ENCODE results near the gene SLC17A5. TPM values are rescaled to one million over a fixed set of nuclear protein-coding genes. Genes with fewer than 3 reads are reported as not detected.
"Not testable (repeated sequence)": the region's sequence is repeated elsewhere in the genome, so short reads cannot be mapped to it uniquely, and the experiment has no call there.

SLC17A5 gene
- total and polyA plus RNA-seq, 4 donors, result 9.1 to 19.3 (median 11.3) TPM

DNA sequence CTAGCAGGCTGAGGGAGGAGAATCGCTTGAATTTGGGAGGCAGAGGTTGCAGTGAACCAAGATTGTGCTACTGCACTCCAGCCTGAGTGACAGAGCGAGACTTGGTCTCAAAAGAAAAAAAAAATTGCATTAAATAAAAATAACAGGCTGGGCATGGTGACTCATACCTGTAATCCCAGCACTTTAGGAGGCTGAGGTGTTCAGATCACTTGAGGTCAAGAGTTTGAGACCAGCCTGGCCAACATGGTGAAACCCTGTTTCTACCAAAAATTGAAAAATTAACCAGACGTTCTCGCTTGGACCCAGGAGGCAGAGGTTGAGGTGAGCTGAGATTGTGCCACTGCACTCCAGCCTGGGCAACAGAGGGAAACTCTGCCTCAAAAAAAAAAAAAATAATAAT lies 102.7 kb downstream of the SLC17A5 start:
- not testable (repeated sequence) for H3K9me3 ChIP-seq (ENCODE audit: control insufficient read depth in 4 of 4, low read length in 3 of 4); H3K4me3 ChIP-seq (ENCODE audit: low read depth in 1 of 3, low read length in 3 of 3); H3K27ac ChIP-seq (ENCODE audit: low read depth in 1 of 2, low read length in 2 of 2); H3K27me3 ChIP-seq (ENCODE audit: control insufficient read depth in 4 of 4, insufficient read depth in 4 of 4, low read length in 3 of 4); H3K9ac ChIP-seq (ENCODE audit: low read depth in 1 of 2, low read length in 2 of 2); DNase-seq (ENCODE audit: low spot score); H3K36me3 ChIP-seq (ENCODE audit: control insufficient read depth in 4 of 4, insufficient read depth in 3 of 4, low read depth in 1 of 4, low read length in 3 of 4)
- peaks cover 3 to 19% (median 7%) of the 10 kb centered on the region in 4 donors for H3K4me1 ChIP-seq (ENCODE audit: control insufficient read depth in 4 of 4, insufficient read depth in 4 of 4, low read length in 3 of 4)
- 87% methylated on average over 4 of the region's 4 CpGs for WGBS

DNA sequence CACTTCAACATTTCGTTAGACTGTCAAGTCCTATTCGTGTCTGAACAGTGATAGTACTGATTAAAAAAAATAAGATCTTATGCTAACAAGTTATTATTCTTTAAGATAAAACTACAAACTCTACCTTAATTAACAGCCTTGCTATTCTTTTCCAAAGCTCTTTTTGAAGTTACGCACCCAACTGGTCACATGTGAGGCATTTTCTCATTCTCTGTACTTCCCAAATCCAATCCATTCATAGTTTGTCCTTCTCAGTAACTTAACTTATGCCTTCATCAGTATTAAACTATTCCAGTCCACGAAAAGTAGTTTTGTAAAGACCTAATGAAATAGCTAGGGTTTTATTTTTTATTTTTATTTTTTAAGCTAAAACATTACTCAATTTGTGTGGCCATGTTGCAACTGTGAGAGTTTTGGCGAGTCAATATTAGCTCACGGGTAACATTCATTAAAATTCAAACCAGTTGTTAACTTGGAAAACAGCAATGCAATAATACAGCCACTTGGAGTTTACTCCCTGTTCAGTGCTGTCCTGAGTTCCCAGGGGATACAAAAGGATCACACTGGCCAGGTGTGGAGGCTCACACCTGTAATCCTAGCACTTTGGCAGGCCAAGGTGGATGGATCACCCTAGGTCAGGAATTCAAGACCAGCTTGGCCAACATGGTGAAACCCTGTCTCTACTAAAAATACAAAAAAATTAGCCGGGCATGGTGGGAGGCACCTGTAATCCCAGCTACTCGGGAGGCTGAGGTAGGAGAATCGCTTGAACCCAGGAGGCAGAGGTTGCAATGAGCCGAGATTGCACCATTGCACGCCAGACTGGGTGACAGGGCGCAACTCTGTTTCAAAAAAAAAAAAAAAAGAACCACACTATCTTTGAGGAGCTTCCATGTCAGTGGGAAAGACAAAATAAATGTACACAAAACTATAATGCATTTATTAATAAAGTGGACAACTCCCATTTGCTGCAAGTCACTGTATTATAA lies 105.0 kb downstream of the SLC17A5 start:
- TF ChIP-seq RXRA (IDR thresholded peaks at IDR 0.05) (peak; percentile 36 to 60), MAX (IDR thresholded peaks at IDR 0.05) (peak; percentile 33), JUND (IDR thresholded peaks at IDR 0.05) (peak; percentile 49 to 55), ATF3 (IDR thresholded peaks at IDR 0.05) (peak; percentile 51), SP1 (IDR thresholded peaks at IDR 0.05) (peak; percentile 71), NR2F2 (IDR thresholded peaks at IDR 0.05) (no peak), RAD21 (IDR thresholded peaks at IDR 0.05) (peak; percentile 32 to 61), HNF4A (conservative IDR thresholded peaks at IDR 0.05) (peak; percentile 63 to 81), CTCF (IDR thresholded peaks at IDR 0.05; ENCODE audit: low read depth, low read length, missing input control) (peak; percentile 14), FOXA1 (IDR thresholded peaks at IDR 0.05) (no peak), ZBTB33 (IDR thresholded peaks at IDR 0.05) (peak; percentile 79), REST (IDR thresholded peaks at IDR 0.05) (peak; percentile 81), YY1 (IDR thresholded peaks at IDR 0.05) (peak; percentile 81), EGR1 (IDR thresholded peaks at IDR 0.05; ENCODE audit: low read depth in 2 of 2) (no peak), FOXA2 (IDR thresholded peaks at IDR 0.05) (peak; percentile 65), GABPA (IDR thresholded peaks at IDR 0.05 in 1 of 2, conservative IDR thresholded peaks at IDR 0.05 in 1 of 2) (no peak), HNF4G (IDR thresholded peaks at IDR 0.05) (no peak), TAF1 (conservative IDR thresholded peaks at IDR 0.05) (peak; percentile 74)
- no peaks in the 10 kb centered on the region for H3K27me3 ChIP-seq (ENCODE audit: control insufficient read depth in 4 of 4, insufficient read depth in 4 of 4, low read length in 3 of 4)
- H3K4me1 ChIP-seq (ENCODE audit: control insufficient read depth in 4 of 4, insufficient read depth in 4 of 4, low read length in 3 of 4), result peaks cover 3 to 19% (median 7%) of the 10 kb centered on the region in 4 donors
- peak overlapping the region in 1 of 2 donors; percentile 77 for H3K9ac ChIP-seq (ENCODE audit: low read depth in 1 of 2, low read length in 2 of 2)
- DNase-seq (ENCODE audit: low spot score), result no peak
- H3K36me3 ChIP-seq (ENCODE audit: control insufficient read depth in 4 of 4, insufficient read depth in 3 of 4, low read depth in 1 of 4, low read length in 3 of 4), result no peaks in the 10 kb centered on the region
- H3K27ac ChIP-seq (ENCODE audit: low read depth in 1 of 2, low read length in 2 of 2), result peak overlapping the region; percentile 58 to 81
- H3K9me3 ChIP-seq (ENCODE audit: control insufficient read depth in 4 of 4, low read length in 3 of 4), result no peaks in the 10 kb centered on the region
- WGBS, result 34% methylated on average over 12 of the region's 12 CpGs
- H3K4me3 ChIP-seq (ENCODE audit: low read depth in 1 of 3, low read length in 3 of 3), result no peak overlapping the region
